Trophoblast cell (in vitro differentiated cells and primary cell): ENCODE results near the gene RAPGEF2.
A peak's percentile ranks its signal among the peaks of the same experiment; 100 is the strongest.

Experiments
- DNase-seq, 2 donors: peaks; one replicate each; pipeline ENCODE4 v3.0.0-alpha.2; 2016
- H2AFZ ChIP-seq: 2 replicates; pipeline ENCODE4 v1.6.1; 2013; ENCODE audit warnings: low read length, moderate library complexity, mild to moderate bottlenecking; ENCODE audit not compliant: insufficient read depth, poor library complexity
- H2AK5ac ChIP-seq: 2 replicates; pipeline ENCODE4 v1.6.1; 2013; ENCODE audit warnings: mild to moderate bottlenecking, low read length
- H2BK120ac ChIP-seq: 2 replicates; pipeline ENCODE4 v1.6.1; 2013; ENCODE audit warnings: low read length, mild to moderate bottlenecking, moderate library complexity; ENCODE audit not compliant: insufficient read depth, poor library complexity
- H2BK12ac ChIP-seq: 2 replicates; pipeline ENCODE4 v1.6.1; 2013; ENCODE audit warnings: mild to moderate bottlenecking, low read length, moderate library complexity
- H2BK5ac ChIP-seq: 2 replicates; pipeline ENCODE4 v1.6.1; 2013; ENCODE audit warnings: low read length, low read depth, moderate library complexity, mild to moderate bottlenecking; ENCODE audit not compliant: poor library complexity
- H3K14ac ChIP-seq: 2 replicates; pipeline ENCODE4 v1.6.1; 2013; ENCODE audit warnings: mild to moderate bottlenecking, low read length
- H3K18ac ChIP-seq: 2 replicates; pipeline ENCODE4 v1.6.1; 2013; ENCODE audit warnings: mild to moderate bottlenecking, low read length
- H3K23ac ChIP-seq: 2 replicates; pipeline ENCODE4 v1.6.1; 2013; ENCODE audit warnings: low read length
- H3K27ac ChIP-seq: 2 replicates; pipeline ENCODE4 v1.5.1; 2013; ENCODE audit warnings: low read depth, mild to moderate bottlenecking, inconsistent platforms, low read length, moderate library complexity
- H3K27me3 ChIP-seq: 2 replicates; pipeline ENCODE4 v1.6.1; 2013; ENCODE audit warnings: inconsistent platforms, mild to moderate bottlenecking, low read length, moderate library complexity; ENCODE audit not compliant: insufficient read depth
- H3K36me3 ChIP-seq, 2 experiments: 1 replicate in 1 of 2; 2 replicates in 1 of 2; pipeline ENCODE4 v1.6.1; 2013; ENCODE audit warnings: low read length in 2 of 2, mild to moderate bottlenecking in 2 of 2, moderate library complexity in 1 of 2; ENCODE audit not compliant: insufficient read depth in 2 of 2, control insufficient read depth in 1 of 2
- H3K4ac ChIP-seq: 2 replicates; pipeline ENCODE4 v1.6.1; 2013; ENCODE audit warnings: low read depth, mild to moderate bottlenecking, low read length, moderate library complexity
- H3K4me1 ChIP-seq, 2 experiments: 1 replicate in 1 of 2; 2 replicates in 1 of 2; pipeline ENCODE4 v1.6.1; 2013; ENCODE audit warnings: low read length in 2 of 2, mild to moderate bottlenecking in 2 of 2, moderate library complexity in 1 of 2; ENCODE audit not compliant: insufficient read depth in 2 of 2, control insufficient read depth in 1 of 2
- H3K4me2 ChIP-seq: 2 replicates; pipeline ENCODE4 v1.6.1; 2013; ENCODE audit warnings: inconsistent platforms, mild to moderate bottlenecking, low read length, moderate library complexity
- H3K4me3 ChIP-seq: 2 replicates; pipeline ENCODE4 v1.5.1; 2013; ENCODE audit warnings: mild to moderate bottlenecking, low read depth, low read length, inconsistent platforms
- H3K79me1 ChIP-seq: one replicate; pipeline ENCODE4 v1.6.1; 2013; ENCODE audit warnings: low read length
- H3K79me2 ChIP-seq: 2 replicates; pipeline ENCODE4 v1.6.1; 2013; ENCODE audit warnings: low read length, mild to moderate bottlenecking; ENCODE audit not compliant: control insufficient read depth, insufficient read depth, poor library complexity
- H3K9ac ChIP-seq: 2 replicates; pipeline ENCODE4 v1.6.1; 2013; ENCODE audit warnings: mild to moderate bottlenecking, low read length
- H3K9me3 ChIP-seq: 2 replicates; pipeline ENCODE4 v1.6.1; 2013; ENCODE audit warnings: low read depth, mild to moderate bottlenecking, control low read depth, inconsistent platforms, low read length; ENCODE audit not compliant: insufficient read depth
- H4K12ac ChIP-seq: 2 replicates; pipeline ENCODE4 v1.6.1; 2013; ENCODE audit warnings: low read depth, mild to moderate bottlenecking, low read length, moderate library complexity
- H4K8ac ChIP-seq: 2 replicates; pipeline ENCODE4 v1.6.1; 2013; ENCODE audit warnings: low read depth, mild to moderate bottlenecking, low read length, moderate library complexity
- H4K91ac ChIP-seq: one replicate; pipeline ENCODE4 v1.6.1; 2013; ENCODE audit warnings: low read depth, mild to moderate bottlenecking, low read length, moderate library complexity
- WGBS: extraction: QIAGEN DNeasy Blood & Tissue Kit; methylation state at CpG from one replicate; pipeline ENCODE4 v1.1.7; 2013; ENCODE audit warnings: missing lambda C conversion rate; ENCODE audit not compliant: insufficient read length, insufficient coverage; ENCODE audit errors: extremely low coverage; 5-methylcytosine and 5-hydroxymethylcytosine counted together

The RAPGEF2 gene

GRCh38 chr4:159343116-159343515, 240.2 kb downstream of the RAPGEF2 start:
- no peak overlapping the region for H2BK5ac ChIP-seq
- H2AFZ ChIP-seq, result no peak overlapping the region
- H2AK5ac ChIP-seq, result no peak overlapping the region
- peaks cover 2% of the 10 kb centered on the region for H3K9me3 ChIP-seq
- H3K4me3 ChIP-seq, result no peak overlapping the region
- no peak overlapping the region for H4K12ac ChIP-seq
- no peaks in the 10 kb centered on the region for H3K79me2 ChIP-seq
- H3K4ac ChIP-seq, result no peak overlapping the region
- no peak overlapping the region for H3K9ac ChIP-seq
- no peak overlapping the region for H3K27ac ChIP-seq
- H2BK120ac ChIP-seq, result no peak overlapping the region
- H3K36me3 ChIP-seq, result peaks cover 7 to 31% of the 10 kb centered on the region in 2 experiments
- H3K27me3 ChIP-seq, result no peaks in the 10 kb centered on the region
- no peak overlapping the region for H4K91ac ChIP-seq
- 100% methylated on average over 1 of the region's 8 CpGs for WGBS
- no peak overlapping the region for H4K8ac ChIP-seq
- no peak overlapping the region for H3K14ac ChIP-seq
- H3K79me1 ChIP-seq, result no peaks in the 10 kb centered on the region
- no peak overlapping the region for H3K23ac ChIP-seq
- no peak overlapping the region for H2BK12ac ChIP-seq
- no peak for DNase-seq
- no peak overlapping the region for H3K18ac ChIP-seq
- no peak overlapping the region for H3K4me2 ChIP-seq
- no peaks in the 10 kb centered on the region for H3K4me1 ChIP-seq

- no peak overlapping the region for H2AFZ ChIP-seq
- no peak overlapping the region for H3K9ac ChIP-seq
- no peak overlapping the region for H4K91ac ChIP-seq
- no peak overlapping the region for H2AK5ac ChIP-seq
- H2BK120ac ChIP-seq, result no peak overlapping the region
- H2BK5ac ChIP-seq, result no peak overlapping the region
- no peak for DNase-seq
- no peak overlapping the region for H3K27ac ChIP-seq
- no peak overlapping the region for H3K4me2 ChIP-seq
- H3K4ac ChIP-seq, result no peak overlapping the region
- no peak overlapping the region for H4K12ac ChIP-seq
- H3K23ac ChIP-seq, result peak overlapping the region; percentile 89
- H3K36me3 ChIP-seq, result peaks cover 7 to 24% of the 10 kb centered on the region in 2 experiments
- H3K14ac ChIP-seq, result no peak overlapping the region
- no peak overlapping the region for H2BK12ac ChIP-seq
- H3K4me3 ChIP-seq, result no peak overlapping the region
- WGBS, result no CpG with 5 or more reads among the region's 4 CpGs
- no peaks in the 10 kb centered on the region for H3K27me3 ChIP-seq
- no peak overlapping the region for H4K8ac ChIP-seq
- H3K79me2 ChIP-seq, result no peaks in the 10 kb centered on the region
- H3K9me3 ChIP-seq, result peaks cover 2% of the 10 kb centered on the region
- no peaks in the 10 kb centered on the region for H3K4me1 ChIP-seq
- no peak overlapping the region for H3K18ac ChIP-seq
- H3K79me1 ChIP-seq, result no peaks in the 10 kb centered on the region
Measured at GRCh38 chr4:159344877-159345276, 242.0 kb downstream of the RAPGEF2 start.

- Histone ChIP-seq H4K12ac (no peak overlapping the region), H2BK120ac (peak overlapping the region; percentile 13), H3K4me2 (no peak overlapping the region), H4K8ac (no peak overlapping the region), H3K4ac (no peak overlapping the region), H3K4me1 (no peaks in the 10 kb centered on the region), H3K23ac (no peak overlapping the region), H2AFZ (no peak overlapping the region), H3K9ac (no peak overlapping the region), H3K79me2 (no peaks in the 10 kb centered on the region), H3K36me3 (peaks cover 10 to 25% of the 10 kb centered on the region in 2 experiments), H3K4me3 (no peak overlapping the region), H2BK5ac (no peak overlapping the region), H3K9me3 (peaks cover 2% of the 10 kb centered on the region), H3K27me3 (no peaks in the 10 kb centered on the region), H2BK12ac (no peak overlapping the region), H3K14ac (no peak overlapping the region), H2AK5ac (no peak overlapping the region), H3K79me1 (no peaks in the 10 kb centered on the region), H3K27ac (no peak overlapping the region), H3K18ac (no peak overlapping the region), H4K91ac (no peak overlapping the region)
- DNase-seq, result no peak
- WGBS, result no CpG with 5 or more reads among the region's 5 CpGs
Measured at GRCh38 chr4:159346681-159347080, 243.8 kb downstream of the RAPGEF2 start.

- no peak overlapping the region for H3K4ac ChIP-seq
- H3K79me1 ChIP-seq, result no peaks in the 10 kb centered on the region
- no peak overlapping the region for H2BK5ac ChIP-seq
- H2AFZ ChIP-seq, result no peak overlapping the region
- no peak overlapping the region for H2BK12ac ChIP-seq
- no peak overlapping the region for H3K27ac ChIP-seq
- no peak overlapping the region for H3K18ac ChIP-seq
- no peak overlapping the region for H3K4me3 ChIP-seq
- peaks cover 11 to 23% of the 10 kb centered on the region in 2 experiments for H3K36me3 ChIP-seq
- H4K91ac ChIP-seq, result no peak overlapping the region
- H3K79me2 ChIP-seq, result no peaks in the 10 kb centered on the region
- no peak for DNase-seq
- H3K14ac ChIP-seq, result no peak overlapping the region
- H4K12ac ChIP-seq, result no peak overlapping the region
- H2BK120ac ChIP-seq, result no peak overlapping the region
- no peaks in the 10 kb centered on the region for H3K4me1 ChIP-seq
- no peak overlapping the region for H4K8ac ChIP-seq
- peaks cover 2% of the 10 kb centered on the region for H3K9me3 ChIP-seq
- H3K23ac ChIP-seq, result no peak overlapping the region
- H3K4me2 ChIP-seq, result no peak overlapping the region
- H2AK5ac ChIP-seq, result no peak overlapping the region
- no peaks in the 10 kb centered on the region for H3K27me3 ChIP-seq
- no CpG with 5 or more reads among the region's 9 CpGs for WGBS
- H3K9ac ChIP-seq, result no peak overlapping the region
Measured at GRCh38 chr4:159347813-159348212, 244.9 kb downstream of the RAPGEF2 start.
